Endothelial cell (in vitro differentiated cells): ENCODE measurements around the gene C1orf210. TPM values are rescaled to one million over a fixed set of nuclear protein-coding genes. Genes with fewer than 3 reads are reported as not detected.

Experiments
- DNase-seq: peaks from one replicate; pipeline ENCODE4 v3.0.0; 2021; ENCODE audit warnings: low spot score
- H3K27ac Mint-ChIP-seq: one replicate; pipeline ENCODE4 v1.8.0; 2021; ENCODE audit warnings: mixed read lengths, inconsistent platforms; ENCODE audit not compliant: unreplicated experiment
- H3K27me3 Mint-ChIP-seq: one replicate; pipeline ENCODE4 v1.8.0; 2021; ENCODE audit warnings: mild to moderate bottlenecking, moderate library complexity, mixed read lengths, inconsistent platforms; ENCODE audit not compliant: unreplicated experiment
- H3K36me3 Mint-ChIP-seq: one replicate; pipeline ENCODE4 v1.8.0; 2021; ENCODE audit warnings: mild to moderate bottlenecking, low read depth, mixed read lengths, inconsistent platforms; ENCODE audit not compliant: unreplicated experiment
- H3K4me1 Mint-ChIP-seq: one replicate; pipeline ENCODE4 v1.8.0; 2021; ENCODE audit warnings: mild to moderate bottlenecking, mixed read lengths, inconsistent platforms; ENCODE audit not compliant: unreplicated experiment
- H3K4me3 Mint-ChIP-seq: one replicate; pipeline ENCODE4 v1.8.0; 2021; ENCODE audit warnings: mild to moderate bottlenecking, mixed read lengths, inconsistent platforms; ENCODE audit not compliant: unreplicated experiment
- H3K9me3 Mint-ChIP-seq: one replicate; pipeline ENCODE4 v1.8.0; 2021; ENCODE audit warnings: mixed read lengths, inconsistent platforms; ENCODE audit not compliant: unreplicated experiment
- CTCF ChIP-seq: fragments of 200-600 bp; sonication (generic); IDR thresholded peaks from one replicate; pipeline ENCODE4 v1.5.0; 2021; ENCODE audit warnings: antibody characterized with exemption; ENCODE audit not compliant: unreplicated experiment
- total RNA-seq: library from RNA; stranded (reverse); fragmentation: NEBNext Ultra II Directional; extraction: Animal tissue kit (Norgen Biotek cat#: 25700); gene quantifications from one replicate; pipeline ENCODE4 v1.2.1, GENCODE V29; 2021; ENCODE audit not compliant: unreplicated experiment

The C1orf210 gene
- total RNA-seq, 1 donor from 2014 or later = not detected

- Mint-ChIP-seq H3K4me3 (peak overlapping the region; percentile 56), H3K27ac (no peak overlapping the region), H3K4me1 (peaks cover 2% of the 10 kb centered on the region), H3K9me3 (no peaks in the 10 kb centered on the region), H3K36me3 (peaks cover 73% of the 10 kb centered on the region), H3K27me3 (peaks cover 31% of the 10 kb centered on the region)
- DNase-seq = no peak
- no peak for TF ChIP-seq CTCF
Observed at GRCh38 chr1:43315963-43316737, 30.8 kb upstream of the C1orf210 start.

DNA sequence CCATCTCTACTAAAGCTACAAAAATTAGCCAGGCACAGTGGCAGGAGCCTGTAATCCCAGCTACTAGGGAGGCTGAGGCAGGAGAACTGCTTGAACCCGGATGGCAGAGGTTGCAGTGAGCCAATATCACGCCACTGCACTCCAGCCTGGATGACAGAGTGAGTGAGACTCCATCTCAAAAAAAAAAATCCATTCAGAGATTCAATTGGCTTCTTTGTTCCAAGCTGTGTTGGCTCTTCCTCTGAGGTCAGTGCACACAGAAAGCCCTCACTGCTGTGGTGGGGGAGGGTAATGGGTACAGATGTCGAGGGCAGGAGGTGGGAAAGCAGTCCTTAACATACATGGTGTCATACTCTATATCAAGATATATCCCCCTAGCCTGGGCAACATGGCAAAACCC is 30.1 kb upstream of the C1orf210 start:
- Mint-ChIP-seq H3K36me3 (peaks cover 76% of the 10 kb centered on the region), H3K9me3 (no peaks in the 10 kb centered on the region), H3K27me3 (peaks cover 35% of the 10 kb centered on the region), H3K4me1 (peaks cover 8% of the 10 kb centered on the region), H3K27ac (no peak overlapping the region), H3K4me3 (peak overlapping the region; percentile 65)
- no peak for DNase-seq
- TF ChIP-seq CTCF = no peak

- H3K4me1 Mint-ChIP-seq = peaks cover 15% of the 10 kb centered on the region
- no peak overlapping the region for H3K4me3 Mint-ChIP-seq
- peaks cover 78% of the 10 kb centered on the region for H3K36me3 Mint-ChIP-seq
- no peak for TF ChIP-seq CTCF
- H3K27ac Mint-ChIP-seq = no peak overlapping the region
- no peak for DNase-seq
- no peaks in the 10 kb centered on the region for H3K9me3 Mint-ChIP-seq
- H3K27me3 Mint-ChIP-seq = peaks cover 33% of the 10 kb centered on the region
Observed at GRCh38 chr1:43314233-43314632, 28.9 kb upstream of the C1orf210 start.

DNA sequence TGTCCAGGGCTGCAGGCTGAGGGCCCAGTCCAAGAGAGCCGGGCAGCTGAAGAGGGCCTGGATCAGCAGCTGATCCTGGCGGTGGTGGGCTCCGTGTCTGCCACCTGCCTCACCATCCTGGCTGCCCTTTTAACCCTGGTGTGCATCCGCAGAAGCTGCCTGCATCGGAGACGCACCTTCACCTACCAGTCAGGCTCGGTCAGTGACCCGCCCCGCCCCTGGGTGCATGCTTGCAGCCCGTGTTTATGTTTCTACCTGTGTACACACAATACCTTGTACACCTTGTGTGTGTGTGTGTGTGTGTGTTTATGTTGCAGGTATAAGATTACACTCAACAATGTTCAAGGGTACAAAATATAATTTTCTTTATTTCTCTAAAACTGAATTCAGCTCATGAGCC is 28.4 kb upstream of the C1orf210 start:
- DNase-seq = no peak
- no peaks in the 10 kb centered on the region for H3K9me3 Mint-ChIP-seq
- peaks cover 31% of the 10 kb centered on the region for H3K27me3 Mint-ChIP-seq
- H3K36me3 Mint-ChIP-seq = peaks cover 78% of the 10 kb centered on the region
- H3K4me1 Mint-ChIP-seq = peaks cover 17% of the 10 kb centered on the region
- no peak overlapping the region for H3K4me3 Mint-ChIP-seq
- H3K27ac Mint-ChIP-seq = no peak overlapping the region
- TF ChIP-seq CTCF = no peak
